Thyroid gland (tissue), 4 donors: ENCODE measurements around the gene OVOL1.

Experiments
- POLR2A ChIP-seq, 2 donors: fragments of 450-650 bp; IDR thresholded peaks; one replicate each; pipeline ENCODE4 v1.6.1; 2017; ENCODE audit warnings: antibody characterized with exemption in 2 of 2, mild to moderate bottlenecking in 2 of 2, moderate library complexity in 1 of 2
- TF ChIP-seq, protein P1 (sequence below), 6 experiments: fragments of 200-600 bp in 3 of 6; fragments of 450-650 bp in 3 of 6; sonication (generic) in 3 of 6; IDR thresholded peaks; one replicate each; pipeline ENCODE4 v1.5.1; 2016 to 2019; ENCODE audit warnings: antibody characterized with exemption in 6 of 6, mild to moderate bottlenecking in 2 of 6, inconsistent platforms in 1 of 6, moderate library complexity in 1 of 6

- TF ChIP-seq, protein P1, sequence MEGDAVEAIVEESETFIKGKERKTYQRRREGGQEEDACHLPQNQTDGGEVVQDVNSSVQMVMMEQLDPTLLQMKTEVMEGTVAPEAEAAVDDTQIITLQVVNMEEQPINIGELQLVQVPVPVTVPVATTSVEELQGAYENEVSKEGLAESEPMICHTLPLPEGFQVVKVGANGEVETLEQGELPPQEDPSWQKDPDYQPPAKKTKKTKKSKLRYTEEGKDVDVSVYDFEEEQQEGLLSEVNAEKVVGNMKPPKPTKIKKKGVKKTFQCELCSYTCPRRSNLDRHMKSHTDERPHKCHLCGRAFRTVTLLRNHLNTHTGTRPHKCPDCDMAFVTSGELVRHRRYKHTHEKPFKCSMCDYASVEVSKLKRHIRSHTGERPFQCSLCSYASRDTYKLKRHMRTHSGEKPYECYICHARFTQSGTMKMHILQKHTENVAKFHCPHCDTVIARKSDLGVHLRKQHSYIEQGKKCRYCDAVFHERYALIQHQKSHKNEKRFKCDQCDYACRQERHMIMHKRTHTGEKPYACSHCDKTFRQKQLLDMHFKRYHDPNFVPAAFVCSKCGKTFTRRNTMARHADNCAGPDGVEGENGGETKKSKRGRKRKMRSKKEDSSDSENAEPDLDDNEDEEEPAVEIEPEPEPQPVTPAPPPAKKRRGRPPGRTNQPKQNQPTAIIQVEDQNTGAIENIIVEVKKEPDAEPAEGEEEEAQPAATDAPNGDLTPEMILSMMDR (IDR thresholded peaks at IDR 0.05): no peak
- TF ChIP-seq POLR2A (IDR thresholded peaks at IDR 0.05): no peak
These were observed 8.4 kb upstream of the OVOL1 start for GRCh38 chr11:65778431-65778900.
